Stimulated activated CD4-positive, alpha-beta T cell treated with anti-CD3 and anti-CD28 coated beads, Interleukin-15, amount 100 ng/mL, for 48 hours (primary cell): Measurements from ENCODE around the gene APOA1.
A peak's percentile ranks its signal among the peaks of the same experiment; 100 is the strongest.

Experiments used
- DNase-seq, 2 donors: peaks; one replicate each; pipeline ENCODE4 v3.0.0-alpha.2; 2020; ENCODE audit warnings: low read depth in 2 of 2

The APOA1 gene

DNA sequence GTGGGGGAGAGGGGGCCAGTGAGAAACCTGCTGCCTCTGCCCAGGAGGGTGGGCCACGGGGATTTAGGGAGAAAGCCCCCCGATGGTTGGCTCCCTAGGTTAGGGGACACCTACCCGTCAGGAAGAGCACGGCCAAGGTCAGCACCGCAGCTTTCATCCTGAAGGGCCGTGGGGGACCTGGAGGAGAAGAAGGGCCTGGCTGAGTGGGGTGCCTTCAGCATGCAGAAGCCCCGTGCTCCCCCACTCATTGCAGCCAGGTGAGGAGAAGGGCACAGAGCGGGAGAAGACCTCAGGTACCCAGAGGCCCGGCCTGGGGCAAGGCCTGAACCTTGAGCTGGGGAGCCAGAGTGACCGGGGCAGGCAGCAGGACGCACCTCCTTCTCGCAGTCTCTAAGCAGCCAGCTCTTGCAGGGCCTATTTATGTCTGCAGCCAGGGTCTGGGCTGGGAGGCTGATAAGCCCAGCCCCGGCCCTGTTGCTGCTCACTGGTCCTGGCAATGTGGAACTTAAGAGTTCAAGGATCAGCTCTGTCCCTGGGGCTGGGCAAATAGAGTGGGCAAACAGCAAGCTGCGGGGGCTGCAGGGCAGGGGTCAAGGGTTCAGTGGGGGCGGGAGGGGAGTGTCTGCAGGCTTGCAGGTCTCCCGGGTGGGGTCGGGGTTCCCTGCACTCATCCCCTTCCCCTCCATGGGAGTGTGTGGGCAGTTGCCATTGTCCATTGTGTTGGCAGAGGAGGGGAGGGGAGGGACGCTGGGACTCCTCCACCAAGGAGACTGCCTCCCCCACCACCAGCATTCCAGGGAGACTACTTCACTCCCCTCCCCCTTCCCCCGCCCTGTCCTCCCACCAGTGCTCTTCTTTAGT, at the start of gene APOA1:
TSS of gene APOA1 (minus strand) at position 392 of the 861 bp plus-strand sequence. CDS start at position 157, 235 bp downstream.
- DNase-seq: no peak

DNA sequence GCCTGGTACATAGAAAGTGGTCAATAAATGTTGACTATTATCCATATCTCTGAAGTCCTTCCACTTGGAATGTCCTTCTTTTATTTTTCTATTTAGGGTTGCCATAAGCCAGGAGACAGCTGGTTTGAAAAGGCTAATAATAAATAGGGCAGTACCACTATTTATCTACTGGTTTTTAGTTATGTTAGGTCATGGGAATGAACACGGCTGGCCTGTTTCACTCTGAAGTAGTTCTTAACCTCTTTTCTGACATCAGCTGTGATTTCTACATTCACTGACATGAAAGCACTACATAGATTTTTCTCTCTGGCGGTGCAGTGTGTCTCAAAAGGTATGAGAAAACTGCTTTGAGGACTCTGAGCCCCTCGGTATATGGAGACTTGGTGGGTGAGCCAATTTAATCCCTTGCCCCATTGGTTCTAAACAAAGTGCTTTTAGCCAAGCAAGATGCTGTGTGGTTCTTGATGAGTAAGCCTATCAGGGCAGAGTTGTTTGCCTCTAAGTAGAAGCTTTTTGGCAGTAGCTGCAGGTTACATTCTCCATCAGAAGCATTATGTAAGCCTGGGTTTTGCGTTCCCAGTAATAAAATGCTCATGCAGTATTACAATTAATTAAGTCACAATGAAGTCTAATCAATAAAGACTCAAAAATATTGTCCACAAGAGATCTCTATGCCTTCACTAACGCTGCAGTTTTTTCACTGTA, 48.7 kb upstream of the APOA1 start:
- no peak for DNase-seq

DNA sequence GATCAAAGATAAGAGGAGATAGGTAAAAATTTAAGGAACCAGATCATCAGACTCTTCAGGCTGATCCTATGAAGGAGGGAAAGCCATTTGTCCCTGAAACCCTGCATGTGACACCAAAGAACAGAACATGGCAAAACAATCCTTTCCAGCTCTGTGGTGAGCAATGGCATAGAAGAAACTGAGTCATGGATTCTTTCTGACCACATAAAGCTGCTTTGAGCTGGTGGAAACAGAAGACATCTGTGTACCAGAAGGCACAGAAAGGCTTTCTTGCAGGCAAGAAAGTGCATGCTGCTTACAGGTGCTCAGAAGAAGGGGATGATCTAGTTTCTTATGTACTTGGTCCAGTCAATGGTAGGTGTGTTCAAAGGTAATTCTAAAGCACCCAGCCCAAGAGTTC, 45.0 kb upstream of the APOA1 start:
- peak in 1 of 2 donors; percentile 11 for DNase-seq

DNA sequence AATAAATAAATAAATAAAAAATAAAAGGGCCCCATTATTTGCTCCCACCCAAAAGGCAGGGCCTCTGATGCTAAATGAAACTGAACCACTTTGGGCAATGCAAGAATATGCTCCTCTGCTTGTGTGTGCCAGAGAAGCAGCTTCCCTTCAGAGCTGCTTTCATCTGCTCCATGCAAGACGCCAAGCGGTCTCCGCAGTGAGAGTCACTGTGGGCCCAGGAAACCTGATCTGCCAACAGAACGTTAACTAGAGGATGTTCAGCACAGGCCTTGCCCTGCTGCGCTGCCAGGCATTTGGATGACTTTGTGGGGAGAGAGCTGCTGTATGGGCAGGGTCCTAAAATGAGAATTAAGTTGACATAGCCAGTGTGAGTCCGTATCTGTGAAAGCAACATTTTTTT, 43.7 kb upstream of the APOA1 start:
- DNase-seq: no peak

DNA sequence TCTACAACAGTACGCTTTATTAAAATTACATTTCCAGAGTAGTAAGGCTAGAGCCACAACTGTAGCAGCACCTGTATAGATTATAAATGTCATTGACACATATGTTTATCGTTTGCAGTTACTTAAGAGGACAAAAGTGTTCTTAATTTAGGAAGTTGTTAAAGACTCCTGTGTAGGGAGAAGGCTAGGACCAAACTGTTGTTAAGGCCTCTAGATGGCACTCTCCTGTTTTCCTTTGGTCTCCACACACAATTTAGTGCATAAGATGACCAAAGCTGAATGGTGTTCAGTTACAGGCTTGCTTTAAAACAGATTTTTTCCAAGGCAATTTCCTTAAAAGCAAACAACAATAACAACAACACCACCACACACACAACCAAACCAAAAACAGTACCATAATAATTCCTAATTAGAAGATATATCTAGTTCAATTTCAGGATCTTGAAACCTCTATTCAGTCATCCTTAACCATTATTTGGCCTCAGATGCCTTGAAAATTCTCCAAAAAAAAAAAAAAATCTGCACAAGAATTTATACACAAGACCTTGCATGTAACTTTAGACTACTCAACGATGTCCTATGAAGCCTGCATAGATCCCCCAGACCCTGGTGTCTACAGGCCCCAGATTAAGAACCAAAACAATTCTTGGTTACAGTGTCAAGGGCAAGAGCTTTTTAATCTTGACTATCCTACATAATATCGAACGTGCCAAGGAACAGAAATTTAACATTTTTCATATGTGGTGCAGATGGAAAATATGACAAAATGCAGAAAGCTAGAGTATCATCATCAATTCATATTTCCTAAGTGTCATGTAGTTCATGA, 42.6 kb upstream of the APOA1 start:
- DNase-seq: no peak

DNA sequence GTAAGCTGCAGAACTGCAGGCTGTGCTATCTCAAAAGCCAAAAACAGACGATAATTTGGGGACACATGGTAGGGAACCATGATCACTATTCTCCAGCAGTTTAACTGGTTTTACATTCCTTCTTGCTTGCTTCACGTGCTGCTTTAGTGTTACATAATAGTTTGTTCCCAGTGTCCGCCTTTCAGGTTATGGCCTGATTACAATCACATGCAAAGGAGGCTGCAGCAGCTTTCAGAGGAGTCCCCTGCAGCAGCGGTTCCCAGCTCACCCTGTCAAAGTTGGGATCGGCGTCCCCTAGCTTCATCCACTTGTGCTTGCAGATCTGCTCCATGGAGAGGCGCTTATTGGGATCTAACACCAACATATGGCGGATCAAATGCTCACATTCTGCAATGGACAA, 39.2 kb upstream of the APOA1 start:
- DNase-seq: no peak

DNA sequence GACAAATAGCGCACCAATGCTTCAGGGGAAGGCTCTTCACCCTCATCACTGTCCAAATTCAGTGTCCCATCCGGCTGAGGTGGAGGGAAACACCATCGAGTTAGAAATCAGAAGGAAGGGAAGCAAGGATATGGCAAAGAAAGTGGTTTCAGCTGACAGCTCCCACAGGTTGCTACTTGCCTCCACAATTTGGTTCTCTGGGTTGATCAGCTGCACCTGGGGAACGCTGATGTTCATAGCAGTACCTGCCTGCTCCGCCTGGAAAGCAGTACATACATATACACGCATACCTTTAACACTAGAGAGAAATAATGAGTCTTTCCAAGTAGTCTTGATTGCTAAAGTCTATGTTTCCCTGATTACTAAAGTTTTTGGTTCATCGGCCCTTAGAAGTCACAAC, 37.8 kb upstream of the APOA1 start:
- no peak for DNase-seq

DNA sequence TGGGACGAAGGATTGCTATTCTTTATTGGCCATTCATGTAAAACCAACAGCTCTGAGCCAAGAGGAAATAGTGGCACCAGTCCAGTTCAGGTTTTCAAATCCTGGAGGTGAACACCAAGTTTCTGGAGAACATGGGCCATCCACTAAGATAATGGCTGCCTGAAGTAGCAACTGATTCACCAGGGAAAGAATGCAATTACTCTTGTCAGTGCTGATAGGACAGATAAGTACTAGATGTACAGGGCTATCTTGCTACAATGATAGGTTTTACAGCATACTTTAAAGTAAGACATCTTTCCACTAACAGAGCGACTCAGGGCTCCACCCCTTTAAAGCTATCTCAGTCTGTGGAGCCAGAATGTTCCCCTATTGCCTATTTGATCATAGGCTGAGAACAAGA, 36.8 kb upstream of the APOA1 start:
- DNase-seq: no peak

DNA sequence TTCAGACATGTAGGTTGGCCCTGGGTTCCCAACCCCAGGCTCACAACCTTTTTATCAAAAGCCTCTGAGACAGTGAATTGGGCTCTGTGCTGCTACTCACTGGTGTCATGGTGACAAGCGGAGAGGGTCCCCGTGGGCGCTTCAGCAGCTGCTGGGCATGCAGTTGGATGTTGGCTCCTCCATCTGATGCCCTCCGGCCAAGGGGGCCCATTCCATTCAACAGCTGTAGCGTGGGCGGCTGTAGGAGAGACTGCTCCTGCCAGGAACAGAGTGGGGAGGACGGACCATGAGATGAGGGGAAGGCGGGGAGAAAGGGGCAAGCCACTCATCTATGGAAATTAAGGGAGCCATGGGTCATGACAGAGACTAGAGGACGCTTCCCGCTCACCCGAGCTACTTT, 36.0 kb upstream of the APOA1 start:
- DNase-seq: no peak

DNA sequence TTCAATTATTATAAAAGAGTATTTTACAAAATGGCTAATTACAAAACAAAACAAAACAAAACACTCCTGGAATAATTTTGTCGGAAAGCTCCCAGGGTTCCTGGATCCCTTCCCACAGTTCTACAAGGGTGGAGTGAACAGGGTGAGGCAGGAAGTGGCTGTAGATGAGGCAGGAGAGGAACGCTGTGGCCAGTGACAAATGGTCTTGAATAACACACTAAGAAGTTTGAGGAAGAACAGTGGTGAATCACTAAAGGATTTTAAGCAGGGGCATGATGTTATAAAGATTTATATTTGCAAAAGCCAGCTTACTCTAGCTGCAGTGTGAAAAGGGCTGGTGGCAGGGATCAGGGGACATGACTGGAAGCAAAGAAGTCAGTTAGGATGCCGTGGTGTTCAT, 33.8 kb upstream of the APOA1 start:
- DNase-seq: no peak

DNA sequence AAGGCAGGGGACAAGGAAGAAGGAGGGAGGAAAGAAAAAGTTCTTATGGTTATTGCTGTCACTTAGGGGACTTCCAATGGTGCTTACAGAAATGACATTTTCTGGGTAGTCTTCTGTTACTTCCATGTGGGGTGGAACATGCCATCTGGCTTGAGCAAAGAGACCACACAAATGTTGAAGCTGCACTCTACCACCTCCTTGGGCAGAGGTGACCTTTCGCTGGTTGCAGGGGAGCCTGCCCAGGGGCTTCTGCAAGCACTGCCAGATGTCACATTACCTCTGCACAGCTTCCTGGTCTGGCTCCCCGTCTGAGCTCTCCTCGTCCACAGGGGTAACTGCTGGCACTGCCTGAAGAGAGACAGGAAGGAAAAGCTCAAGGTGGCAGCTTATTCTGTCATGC, 32.6 kb upstream of the APOA1 start:
- DNase-seq: no peak

DNA sequence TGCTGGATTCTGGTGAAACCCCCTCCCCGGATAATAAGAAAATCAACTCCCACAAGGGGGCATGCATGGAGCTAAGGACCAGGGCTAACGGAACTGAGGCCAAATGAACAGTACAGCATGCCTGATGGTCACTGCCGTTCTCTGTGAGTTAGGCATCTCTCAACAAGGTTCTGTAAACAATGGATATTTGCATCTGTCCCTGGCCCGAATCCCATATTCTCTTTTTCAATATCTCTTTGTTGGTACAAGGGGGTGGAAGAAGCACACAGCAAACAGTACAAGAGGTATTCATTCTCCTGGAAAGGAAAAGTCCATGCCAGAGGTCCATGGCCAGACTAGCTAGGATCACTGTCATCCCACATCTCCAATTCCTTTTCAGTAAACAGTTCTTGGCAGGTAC, 32.2 kb upstream of the APOA1 start:
- DNase-seq: no peak

DNA sequence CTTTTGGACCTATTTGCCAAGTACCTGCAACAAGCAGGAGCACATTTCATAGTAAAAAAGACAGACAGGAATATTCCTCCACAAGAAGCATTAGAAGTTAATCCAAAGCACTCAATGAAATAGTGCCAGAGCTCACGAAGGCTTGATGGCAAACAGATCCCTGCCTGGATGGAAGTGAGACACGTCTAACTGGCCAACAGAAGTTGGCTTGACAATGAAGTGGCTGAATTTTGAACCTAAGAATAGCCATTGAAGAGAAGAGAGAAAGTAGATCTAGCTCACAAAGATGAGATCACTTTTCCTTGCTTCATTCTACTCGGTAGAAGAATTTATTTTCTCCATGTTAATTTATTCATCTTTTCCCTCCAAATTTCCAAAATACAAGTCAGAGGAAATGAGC, 30.6 kb upstream of the APOA1 start:
- no peak for DNase-seq

DNA sequence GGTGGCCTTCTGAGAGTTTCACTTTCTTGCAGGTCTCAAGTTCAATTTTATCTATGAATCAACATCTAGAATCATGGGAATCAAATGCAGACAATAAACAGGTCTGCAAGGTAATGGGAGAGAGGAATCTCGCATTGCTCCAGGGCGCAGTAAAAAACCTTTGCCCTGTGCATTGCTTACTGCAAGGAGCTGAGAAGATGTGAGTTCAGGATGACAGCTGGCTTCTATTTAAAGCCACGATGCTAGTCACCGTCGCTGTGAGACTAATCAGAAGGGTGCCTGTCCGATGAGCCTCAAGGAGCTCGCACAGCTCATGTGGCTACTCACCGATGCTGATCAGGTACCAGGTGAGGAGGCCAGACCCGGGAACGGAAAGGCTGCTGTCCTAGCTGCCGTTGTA, 30.2 kb upstream of the APOA1 start:
- no peak for DNase-seq

DNA sequence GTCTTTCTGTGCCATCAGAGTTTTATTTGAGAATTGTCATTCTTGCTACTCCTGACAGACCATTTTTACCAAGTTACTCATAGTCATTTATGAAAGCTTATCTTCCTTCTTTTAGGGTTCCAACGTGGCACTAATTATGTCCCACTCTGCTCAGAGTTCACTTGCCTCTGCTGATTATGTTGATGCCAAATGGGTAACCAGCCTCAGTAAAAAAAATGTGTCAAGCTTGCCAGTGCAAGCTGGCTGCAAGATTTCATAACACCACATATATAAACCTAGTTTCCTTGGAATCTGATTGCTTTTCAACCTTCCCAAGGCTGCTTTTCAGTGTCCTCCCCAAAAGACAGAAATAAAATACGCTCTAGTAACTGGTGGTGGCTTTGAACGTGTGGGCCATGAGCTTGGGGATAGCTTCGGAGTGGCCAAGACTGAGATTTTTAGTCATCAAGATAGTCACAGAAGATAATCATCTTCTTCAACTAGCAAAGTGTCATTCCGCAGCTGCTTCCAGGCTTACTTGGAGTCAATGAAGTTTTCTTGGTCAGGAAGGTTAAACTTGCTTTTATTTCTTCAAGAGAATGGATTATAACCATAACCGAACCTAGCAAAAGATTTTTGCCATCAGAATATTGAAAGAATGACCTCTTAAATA, 29.5 kb upstream of the APOA1 start:
- DNase-seq: no peak

DNA sequence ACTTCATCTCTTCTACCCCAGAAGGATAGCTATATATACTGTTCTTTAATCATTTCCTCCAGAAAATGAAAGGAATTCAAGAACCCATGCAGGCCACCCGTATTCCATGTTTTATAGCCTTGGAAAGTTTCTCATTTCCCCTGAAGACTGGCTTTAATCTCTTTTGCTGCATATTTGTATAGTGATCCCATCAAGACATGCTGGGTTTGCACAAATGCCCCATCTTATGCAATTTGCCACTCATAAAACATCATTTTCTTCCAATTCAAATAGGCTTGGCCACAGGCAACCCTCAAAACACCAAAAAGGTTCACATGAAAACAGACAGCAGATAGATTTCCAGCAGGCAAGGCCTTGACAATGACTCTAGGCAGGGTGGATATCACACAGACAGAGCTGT, 28.3 kb upstream of the APOA1 start:
- DNase-seq: no peak

DNA sequence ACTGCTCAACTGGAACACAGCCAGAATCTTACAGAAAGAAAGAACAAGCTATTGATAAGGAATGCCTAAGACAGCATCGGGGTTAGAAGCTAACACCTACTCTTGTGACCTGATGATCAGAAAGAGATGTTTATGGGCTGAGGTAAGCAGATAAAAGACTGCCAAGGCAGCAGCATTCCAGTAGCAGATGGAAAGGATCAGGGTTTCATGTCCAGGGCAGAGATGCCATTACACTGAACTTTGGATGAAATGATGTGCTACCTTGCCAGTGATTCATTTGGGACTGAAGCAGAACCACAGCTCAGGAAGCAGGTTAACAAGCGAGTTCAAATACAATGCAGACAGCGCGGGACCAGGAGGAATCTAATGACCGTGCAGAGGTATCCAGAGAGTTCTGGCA, 27.1 kb upstream of the APOA1 start:
- no peak for DNase-seq

DNA sequence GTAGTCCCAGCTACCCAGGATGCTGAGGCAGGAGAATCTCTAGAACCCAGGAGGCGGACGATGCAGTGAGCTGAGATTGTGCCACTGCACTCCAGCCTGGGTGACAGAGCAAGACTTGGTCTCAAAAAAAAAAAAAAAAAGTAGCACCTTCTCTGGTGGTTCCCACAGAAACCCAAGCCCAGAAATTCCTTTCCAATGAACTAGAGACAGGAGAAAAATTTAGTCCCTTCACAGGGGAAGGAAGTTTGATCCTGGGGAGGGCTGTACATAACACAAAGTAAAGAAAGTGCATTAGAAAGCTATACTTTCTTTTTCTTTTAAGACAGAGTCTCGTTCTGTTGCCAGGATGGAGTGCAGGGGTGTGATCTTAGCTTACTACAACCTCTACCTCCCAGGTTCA, 25.5 kb upstream of the APOA1 start:
- no peak for DNase-seq

DNA sequence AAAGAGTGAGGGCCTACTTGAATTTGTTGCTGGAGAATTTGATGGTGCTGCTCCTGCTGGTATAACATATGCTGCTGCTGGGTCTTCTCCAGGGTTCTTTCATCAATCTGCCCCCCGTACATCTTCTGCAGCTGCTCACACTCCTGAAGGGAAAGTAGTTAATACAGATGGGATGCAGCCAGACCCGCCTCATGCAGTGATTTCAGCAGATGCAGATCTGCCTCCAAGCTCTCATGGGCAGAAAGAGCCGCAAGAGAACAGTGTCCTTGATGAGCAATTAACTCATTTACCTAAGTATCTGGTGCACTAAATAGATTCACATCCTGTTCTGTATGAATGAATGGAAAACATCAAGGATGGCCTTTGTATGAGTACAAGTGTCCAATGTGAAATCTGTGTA, 24.8 kb upstream of the APOA1 start:
- no peak for DNase-seq

DNA sequence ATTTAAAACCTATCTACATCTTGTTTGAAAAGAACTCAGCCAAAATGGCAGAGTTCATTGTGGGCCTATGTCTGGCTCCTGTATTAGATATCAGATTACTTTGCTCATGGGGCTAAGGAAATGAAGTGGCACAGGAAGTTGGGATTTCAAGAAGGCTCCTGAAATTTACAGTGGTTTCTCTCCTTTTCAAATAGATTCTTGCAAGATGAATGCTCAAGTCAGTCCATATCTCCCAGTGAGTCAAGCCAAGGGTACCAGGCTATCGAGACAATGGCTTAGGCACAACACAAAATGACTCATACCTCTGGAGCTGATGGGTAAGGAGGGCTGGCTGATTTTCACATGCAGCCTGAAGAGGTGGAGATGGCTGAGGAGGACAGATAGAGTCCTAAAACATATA, 24.1 kb upstream of the APOA1 start:
- no peak for DNase-seq

DNA sequence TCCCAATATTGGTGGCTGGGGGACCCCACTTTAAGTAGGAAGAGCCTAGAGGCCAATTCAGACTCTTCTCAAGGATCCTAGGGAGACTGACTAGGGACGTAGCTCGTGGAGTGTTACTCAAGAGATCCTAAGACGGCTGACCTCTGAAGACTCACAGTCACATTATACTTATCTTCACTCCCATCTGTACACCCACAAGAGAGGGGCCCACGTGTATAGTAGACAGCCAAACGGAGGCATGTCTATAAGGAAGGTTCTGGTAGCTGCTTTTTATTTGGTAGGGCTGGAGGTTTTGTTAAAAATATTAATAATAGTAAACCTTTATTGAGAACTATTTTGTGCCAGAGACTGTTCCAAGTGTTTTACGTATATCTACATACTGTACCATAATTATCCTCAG, 22.9 kb upstream of the APOA1 start:
- DNase-seq: no peak

DNA sequence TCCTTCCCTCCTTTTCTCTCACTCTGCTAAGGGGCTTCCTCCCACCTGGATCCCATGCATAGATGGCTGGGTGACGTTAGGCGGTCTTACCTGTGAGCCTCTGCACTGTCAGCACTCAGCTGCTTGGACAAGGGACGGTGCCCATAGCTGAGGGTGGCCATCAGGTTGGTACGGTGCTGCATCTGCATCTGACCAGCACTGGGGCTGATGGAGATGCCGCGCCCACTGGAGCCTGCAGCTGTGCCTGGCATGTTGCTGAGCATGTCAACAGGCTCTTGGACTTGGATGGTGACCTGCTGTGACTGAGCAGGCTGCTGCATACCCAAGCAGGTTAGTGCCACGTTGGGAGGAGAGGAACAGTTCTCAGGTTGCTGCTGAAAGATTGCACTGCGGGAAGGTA, 21.8 kb upstream of the APOA1 start:
- no peak for DNase-seq
